ENCODE results near the gene ECPAS.
"Not testable (repeated sequence)": the region's sequence is repeated elsewhere in the genome, so short reads cannot be mapped to it uniquely, and the experiment has no call there.

ECPAS gene

GRCh38 chr9:111467778-111468367 lies 16.3 kb downstream of the ECPAS start:
- no peak for DNase-seq (ENCODE audit: low spot score)

DNA sequence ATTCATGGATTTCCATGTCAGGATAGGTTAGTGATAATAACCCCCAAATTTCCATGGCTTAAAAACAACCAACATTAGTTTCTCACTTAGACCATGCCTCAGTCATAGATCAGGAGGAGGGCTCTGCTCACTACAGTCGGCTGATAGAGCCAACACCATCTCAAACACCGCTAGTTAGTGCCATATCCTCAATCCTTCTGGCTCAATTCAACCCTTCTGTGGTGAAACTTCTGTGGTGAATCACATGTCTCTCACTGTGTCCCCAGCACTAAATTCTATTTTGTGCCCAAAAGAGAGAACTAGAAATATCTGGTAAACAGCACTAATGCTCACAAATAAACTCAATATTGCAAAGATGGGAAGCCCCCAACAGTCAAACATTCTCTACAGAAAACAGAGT lies 21.1 kb downstream of the ECPAS start:
- DNase-seq (ENCODE audit: low spot score): no peak

GRCh38 chr9:111458139-111459009 lies 25.8 kb downstream of the ECPAS start:
- no peak for DNase-seq (ENCODE audit: low spot score)

GRCh38 chr9:111456529-111456928 lies 27.7 kb downstream of the ECPAS start:
- no peak for DNase-seq (ENCODE audit: low spot score)

DNA sequence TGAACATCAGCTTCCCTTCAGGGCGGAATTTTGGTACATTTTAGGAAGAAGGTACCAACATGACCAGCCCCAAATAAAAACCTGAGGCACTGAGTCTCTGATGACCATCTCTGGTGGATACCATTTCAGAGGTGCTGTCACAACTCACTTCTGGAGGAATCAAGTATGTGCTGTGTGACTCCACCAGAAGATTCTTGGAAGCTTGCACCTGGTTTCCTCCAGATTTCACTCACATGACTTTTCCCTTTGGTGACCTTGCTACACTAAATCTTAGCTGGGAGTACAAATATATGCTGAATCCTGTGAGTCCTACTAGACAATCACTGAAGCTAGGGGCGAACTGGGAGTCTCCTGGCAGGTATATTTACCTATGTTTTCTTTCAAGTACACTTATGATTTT lies 28.5 kb downstream of the ECPAS start:
- no peak for DNase-seq (ENCODE audit: low spot score)

DNA sequence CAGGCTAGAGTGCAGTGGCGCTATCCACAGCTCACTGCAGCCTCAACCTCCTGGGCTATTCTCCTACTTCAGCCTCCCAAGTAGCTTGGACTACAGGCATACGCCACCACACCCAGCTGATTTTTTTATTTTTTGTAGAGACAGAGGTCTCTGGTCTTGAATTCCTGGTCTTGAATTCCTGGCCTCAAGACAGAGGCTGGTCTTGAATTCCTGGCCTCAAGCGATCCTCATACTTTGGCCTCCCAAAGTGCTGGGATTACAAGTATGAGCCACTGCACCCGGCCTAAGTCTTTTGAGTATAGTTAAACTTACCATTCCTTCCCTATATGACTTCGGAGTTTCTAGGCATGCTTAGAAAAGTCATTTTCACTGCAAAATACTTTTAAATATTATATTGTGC lies 29.4 kb downstream of the ECPAS start:
- no peak for DNase-seq (ENCODE audit: low spot score)

DNA sequence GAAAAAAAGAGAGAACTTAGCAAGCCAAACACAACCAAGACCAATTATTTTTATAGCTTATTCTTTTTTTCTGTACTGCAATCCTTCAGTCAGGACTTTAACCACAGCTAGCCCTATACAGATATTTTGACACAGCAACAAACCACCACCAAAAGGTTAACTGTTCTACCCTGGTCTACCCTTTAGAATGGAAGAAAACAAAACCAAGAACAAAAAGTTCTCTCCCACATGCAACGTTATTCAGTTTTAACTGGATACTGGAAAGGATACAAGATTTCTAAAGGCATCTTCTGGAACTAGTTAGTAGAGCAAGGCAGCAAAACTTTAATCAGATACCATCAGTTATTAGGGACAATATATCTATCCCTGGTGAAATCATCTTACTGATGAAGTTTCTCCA lies 32.6 kb downstream of the ECPAS start:
- DNase-seq (ENCODE audit: low spot score): no peak

- DNase-seq (ENCODE audit: low spot score): no peak
Measured at GRCh38 chr9:111450124-111450523, 34.1 kb downstream of the ECPAS start.

- DNase-seq (ENCODE audit: low spot score): no peak
Measured at GRCh38 chr9:111449705-111450104, 34.5 kb downstream of the ECPAS start.

DNA sequence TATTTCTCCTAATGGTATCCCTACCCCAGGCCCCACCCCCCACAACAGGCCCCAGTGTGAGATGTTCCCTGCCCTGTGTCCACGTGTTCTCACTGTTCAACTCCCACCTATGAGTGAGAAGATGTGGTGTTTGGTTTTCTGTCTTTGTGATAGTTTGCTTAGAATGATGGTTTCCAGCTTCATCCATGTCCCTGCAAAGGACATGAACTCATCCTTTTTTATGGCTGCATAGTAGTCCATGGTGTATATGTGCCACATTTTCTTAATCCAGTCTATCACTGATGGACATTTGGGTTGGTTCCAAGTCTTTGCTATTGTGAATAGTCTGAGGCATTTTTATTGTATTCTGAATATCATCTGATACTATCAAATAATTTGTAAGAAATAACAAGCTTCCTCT lies 38.4 kb downstream of the ECPAS start:
- not testable (repeated sequence) for DNase-seq (ENCODE audit: low spot score)

DNA sequence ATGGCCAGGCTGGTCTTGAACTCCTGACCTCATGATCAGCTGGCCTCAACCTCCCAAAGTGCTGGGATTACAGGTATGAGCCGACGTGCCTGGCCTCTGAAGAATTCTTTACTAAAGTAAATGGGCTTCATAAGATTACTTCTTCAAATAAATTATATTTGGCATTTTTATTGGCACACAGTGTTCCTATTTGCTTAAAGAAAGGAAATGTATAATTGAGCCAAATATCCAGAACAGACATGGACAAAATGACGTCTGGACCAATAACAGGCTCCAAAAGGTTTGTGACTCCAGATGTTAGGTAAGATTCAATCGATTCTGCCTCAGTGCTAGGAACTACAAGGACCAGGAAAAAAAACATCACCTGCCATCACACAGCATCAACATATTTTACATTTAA lies 40.7 kb downstream of the ECPAS start:
- no peak for DNase-seq (ENCODE audit: low spot score)

- DNase-seq (ENCODE audit: low spot score): no peak
Measured at GRCh38 chr9:111442360-111443027, 41.7 kb downstream of the ECPAS start.

DNA sequence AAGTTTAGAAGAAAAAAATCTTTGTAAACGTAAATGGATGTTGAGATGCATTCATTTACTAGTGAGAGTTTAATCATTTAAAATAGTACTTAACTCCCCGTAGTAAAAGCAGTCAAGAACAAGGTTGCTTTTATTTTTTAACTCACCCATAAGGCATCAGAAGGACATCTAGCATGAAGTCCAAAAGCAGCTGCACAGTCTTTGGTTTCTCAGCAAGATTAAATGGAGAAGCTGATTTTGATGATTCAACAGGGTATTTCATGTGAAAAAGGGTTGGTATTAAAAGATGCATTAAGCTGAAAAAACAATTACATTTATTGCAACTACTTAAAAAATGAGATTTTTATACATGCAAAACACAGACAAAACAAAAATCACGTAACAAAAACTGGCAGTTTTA lies 44.0 kb downstream of the ECPAS start:
- DNase-seq (ENCODE audit: low spot score): no peak

GRCh38 chr9:111438541-111439235 lies 45.5 kb downstream of the ECPAS start:
- no peak for DNase-seq (ENCODE audit: low spot score)

DNA sequence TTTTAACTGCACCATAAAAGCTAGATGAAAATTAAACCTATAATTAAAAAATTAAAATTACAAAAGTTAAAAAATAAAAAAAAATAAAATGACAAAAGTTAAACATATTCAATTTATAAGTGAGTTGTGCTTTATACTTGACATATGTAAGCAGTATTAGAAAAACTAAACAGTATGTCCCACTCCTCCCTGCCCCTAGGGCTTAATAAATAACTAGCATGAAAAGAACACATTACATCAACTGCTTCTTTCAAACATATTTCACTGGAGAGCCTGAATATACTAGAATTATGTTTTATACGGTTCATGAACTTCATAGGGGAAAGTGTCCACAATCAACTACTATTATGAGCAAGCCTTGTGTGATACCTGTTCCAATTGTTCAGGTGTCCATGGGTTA lies 47.6 kb downstream of the ECPAS start:
- DNase-seq (ENCODE audit: low spot score): no peak

DNA sequence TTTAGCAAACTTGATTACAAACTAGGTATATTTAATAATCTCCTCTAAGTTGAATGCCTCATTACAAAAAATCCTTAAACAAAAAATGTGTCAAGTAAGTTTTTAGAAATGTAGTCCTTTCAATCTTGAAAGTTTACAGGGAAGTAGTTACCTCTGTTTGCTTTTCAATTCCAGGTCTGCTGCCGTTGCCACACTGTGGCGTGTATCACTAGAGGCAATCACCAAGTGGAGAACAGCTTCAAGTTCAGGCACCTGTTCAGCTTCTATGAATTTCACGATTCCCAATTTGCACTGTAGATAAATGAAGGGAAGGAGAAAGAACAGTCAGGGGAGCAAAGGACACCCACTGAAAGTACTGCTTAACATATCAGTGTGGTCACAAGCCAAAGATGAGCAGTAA lies 51.1 kb downstream of the ECPAS start:
- DNase-seq (ENCODE audit: low spot score): no peak

GRCh38 chr9:111431684-111432083 lies 52.5 kb downstream of the ECPAS start:
- no peak for DNase-seq (ENCODE audit: low spot score)

DNA sequence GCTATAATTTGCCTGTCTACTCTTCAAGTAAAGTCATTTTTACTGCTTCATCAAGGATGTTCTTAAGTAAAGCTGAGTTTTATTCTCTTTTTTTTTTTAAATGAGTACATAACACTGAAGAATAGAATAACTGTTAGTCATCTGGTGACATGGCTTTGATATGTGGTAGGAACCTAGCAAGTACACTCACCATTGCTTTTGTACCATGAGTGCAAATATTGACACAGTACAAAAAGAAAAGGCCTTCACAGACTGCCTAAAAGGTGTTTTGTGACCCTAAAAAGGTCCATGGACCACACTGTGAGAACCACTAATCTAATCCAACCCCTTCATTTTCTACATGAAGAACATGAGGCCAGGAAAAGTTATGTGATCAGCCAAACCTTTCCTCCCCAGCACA lies 55.0 kb downstream of the ECPAS start:
- DNase-seq (ENCODE audit: low spot score): no peak

GRCh38 chr9:111427186-111427585 lies 57.0 kb downstream of the ECPAS start:
- DNase-seq (ENCODE audit: low spot score): peak; percentile 57

- DNase-seq (ENCODE audit: low spot score): no peak
Measured at GRCh38 chr9:111423389-111423788, 60.8 kb downstream of the ECPAS start.

DNA sequence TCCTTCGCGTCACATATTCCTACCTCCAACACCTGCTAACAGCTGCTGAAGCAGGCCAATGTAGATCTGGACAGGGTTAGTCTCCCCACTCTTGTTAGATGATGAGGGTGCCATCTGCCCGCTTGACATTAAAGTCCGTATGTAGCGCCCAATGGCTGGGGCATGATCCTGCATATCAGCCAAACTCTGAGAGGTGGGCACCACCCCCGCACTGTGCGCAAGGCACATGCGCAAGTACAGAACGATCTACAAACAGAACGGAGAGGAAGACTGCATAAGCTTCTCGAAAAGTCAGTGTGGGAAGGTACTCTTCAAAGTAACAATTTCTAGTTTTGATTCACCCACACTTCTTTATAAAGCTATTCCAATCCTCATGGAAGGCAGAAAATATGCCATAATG lies 69.8 kb downstream of the ECPAS start:
- no peak for DNase-seq (ENCODE audit: low spot score)

DNA sequence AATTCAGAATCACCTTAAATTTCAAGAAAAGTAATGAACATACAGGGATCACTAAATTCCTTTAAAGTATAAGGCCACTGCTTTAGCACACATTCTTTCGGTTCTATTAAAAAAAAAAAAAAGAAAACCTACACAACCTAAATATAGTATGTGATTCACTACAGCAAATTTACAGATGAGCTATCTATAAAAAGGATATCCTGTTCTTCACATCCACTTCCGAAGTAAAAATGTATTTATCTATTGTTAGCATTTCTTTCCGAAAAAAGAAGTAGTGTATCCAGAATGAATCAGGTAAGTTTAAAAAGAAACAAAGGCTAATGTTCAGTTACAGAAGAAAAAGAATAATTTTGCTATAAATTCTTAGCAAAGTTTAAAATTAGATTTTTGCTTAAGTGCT lies 70.2 kb downstream of the ECPAS start:
- DNase-seq (ENCODE audit: low spot score): no peak

DNA sequence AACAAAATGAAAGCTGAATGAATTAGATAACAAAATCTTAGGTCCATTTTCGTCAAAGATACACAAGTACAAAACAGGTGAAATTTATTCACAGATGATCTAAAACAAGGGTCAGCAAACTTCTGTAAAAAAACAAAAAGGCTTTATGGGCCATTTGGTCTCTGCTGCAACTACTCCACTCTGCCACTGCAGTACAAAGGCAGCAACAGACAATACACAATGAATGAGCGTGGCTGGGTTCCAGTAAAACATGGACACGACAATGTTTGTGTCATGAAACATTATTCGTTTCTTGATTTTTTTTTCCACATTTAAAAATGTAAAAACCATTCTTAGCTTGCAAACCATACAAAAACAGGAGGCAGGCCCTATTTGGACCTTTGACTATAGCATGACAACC lies 71.9 kb downstream of the ECPAS start:
- no peak for DNase-seq (ENCODE audit: low spot score)

Measured in AG08395 (cell line).